ENCODE results near the gene CYB561D1. TPM values are rescaled to one million over a fixed set of nuclear protein-coding genes. Genes with fewer than 3 reads are reported as not detected.

The CYB561D1 gene
- total and polyA plus RNA-seq, 9 of the 15 experiments (the other 6 are each of a cell fraction or from before 2014, with no cell fraction given), result 0.71 to 7.2 (median 3.5) TPM

GRCh38 chr1:109493805-109494539 lies at the start of gene CYB561D1 (continued):
- TF ChIP-seq ZNF583 (CRISPR knock-in tag; IDR thresholded peaks at IDR 0.05) (0 out of 2 replicates have a peak, but pooled peaks have one; percentile 30), CUX1 (CRISPR knock-in tag; IDR thresholded peaks at IDR 0.05) (no peak), ZNF717 (CRISPR knock-in tag; IDR thresholded peaks at IDR 0.05) (no peak), RFX5 (IDR thresholded peaks at IDR 0.05; ENCODE audit: low read depth, low read length) (no peak), KAT8 (IDR thresholded peaks at IDR 0.05; ENCODE audit: low read depth) (no peak), ZNF232 (CRISPR knock-in tag; IDR thresholded peaks at IDR 0.05) (no peak), USF1 (CRISPR knock-in tag; IDR thresholded peaks at IDR 0.05) (no peak), TEAD2 (tag; IDR thresholded peaks at IDR 0.05) (no peak), MEF2A (IDR thresholded peaks at IDR 0.05; ENCODE audit: control insufficient read depth, low read depth, low read length) (no peak), PRPF4 (IDR thresholded peaks at IDR 0.05; ENCODE audit: insufficient read depth, low read depth, low read length, poor library complexity, severe bottlenecking) (no peak), ZNF23 (CRISPR knock-in tag; IDR thresholded peaks at IDR 0.05) (no peak), MEIS2 (IDR thresholded peaks at IDR 0.05; ENCODE audit: partially characterized antibody) (no peak), E2F5 (CRISPR knock-in tag; IDR thresholded peaks at IDR 0.05) (no peak; the same call in 1 of the 2 replicates), MCM2 (IDR thresholded peaks at IDR 0.05; ENCODE audit: low read depth) (no peak), HMBOX1 (IDR thresholded peaks at IDR 0.05) (no peak), ZKSCAN3 (CRISPR knock-in tag; IDR thresholded peaks at IDR 0.05) (no peak), ZNF408 (CRISPR knock-in tag; IDR thresholded peaks at IDR 0.05; ENCODE audit: low read depth) (no peak), BRD4 (IDR thresholded peaks at IDR 0.05) (no peak), ZNF668 (CRISPR knock-in tag; IDR thresholded peaks at IDR 0.05) (no peak), KLF13 (tag; IDR thresholded peaks at IDR 0.05; ENCODE audit: borderline replicate concordance, low read depth) (peak; percentile 87), ZFP36 (IDR thresholded peaks at IDR 0.05; ENCODE audit: low read depth, low read length, partially characterized antibody) (no peak), PTBP1 (IDR thresholded peaks at IDR 0.05; ENCODE audit: low read depth, low read length) (no peak)

Measured in K562 (cell line).